HG02623 (cell line): ENCODE data around the gene GPI.

Source experiments
- ATAC-seq: cut with Tn5 transposase; IDR thresholded peaks from one replicate; pipeline ENCODE4 v1.9.1; 2021; ENCODE audit warnings: moderate library complexity; ENCODE audit not compliant: unreplicated experiment

GPI gene

DNA sequence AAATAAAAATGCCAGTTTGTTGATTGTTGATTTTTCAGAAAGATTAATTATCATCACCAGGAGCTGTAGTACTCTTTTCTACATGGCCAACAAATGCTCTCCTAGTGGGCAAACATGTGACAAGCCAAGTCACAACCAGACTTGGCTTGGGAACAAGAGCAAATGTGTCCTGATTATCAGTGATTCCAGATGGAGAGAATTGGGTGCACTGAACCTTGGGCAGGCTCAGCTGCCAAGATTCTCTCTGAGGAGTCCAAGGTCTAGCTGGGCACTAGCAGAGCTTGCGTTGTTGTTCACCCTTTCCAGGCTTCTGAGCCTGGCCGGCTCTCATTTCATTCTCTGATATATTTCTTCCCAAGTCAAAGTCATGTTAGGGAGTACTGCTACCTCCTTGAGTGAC lies 27.3 kb upstream of the GPI start:
- no peak for ATAC-seq

DNA sequence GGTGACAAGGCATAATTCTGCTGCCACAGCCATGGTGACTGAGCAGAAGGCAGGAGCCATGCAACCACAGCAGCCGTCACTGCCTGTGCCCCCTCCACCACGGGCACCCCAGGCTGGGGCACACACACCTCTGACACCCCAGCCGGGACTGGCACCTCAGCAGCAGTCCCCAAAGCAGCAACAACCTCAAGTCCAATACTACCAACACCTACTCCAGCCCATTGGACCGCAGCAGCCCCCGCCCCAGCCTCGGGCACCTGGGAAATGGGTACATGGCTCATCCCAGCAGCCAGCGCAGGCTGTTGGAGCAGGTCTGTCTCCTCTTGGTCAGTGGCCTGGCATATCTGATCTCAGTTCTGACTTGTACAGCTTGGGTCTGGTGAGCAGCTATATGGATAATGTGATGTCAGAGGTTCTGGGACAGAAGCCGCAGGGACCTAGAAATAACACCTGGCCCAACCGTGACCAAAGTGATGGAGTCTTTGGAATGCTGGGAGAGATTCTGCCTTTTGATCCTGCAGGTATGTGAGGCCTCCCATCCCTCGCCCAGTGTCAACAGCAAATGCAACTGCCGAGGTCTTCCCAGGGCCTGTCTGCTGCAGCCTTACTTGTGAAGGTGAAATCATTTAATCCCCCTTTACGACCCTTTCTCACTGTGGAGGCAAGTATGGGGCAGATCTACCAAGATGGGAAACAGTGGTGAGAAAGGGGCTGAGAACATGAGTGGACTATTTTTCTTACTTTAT lies 22.9 kb upstream of the GPI start:
- ATAC-seq = no peak

DNA sequence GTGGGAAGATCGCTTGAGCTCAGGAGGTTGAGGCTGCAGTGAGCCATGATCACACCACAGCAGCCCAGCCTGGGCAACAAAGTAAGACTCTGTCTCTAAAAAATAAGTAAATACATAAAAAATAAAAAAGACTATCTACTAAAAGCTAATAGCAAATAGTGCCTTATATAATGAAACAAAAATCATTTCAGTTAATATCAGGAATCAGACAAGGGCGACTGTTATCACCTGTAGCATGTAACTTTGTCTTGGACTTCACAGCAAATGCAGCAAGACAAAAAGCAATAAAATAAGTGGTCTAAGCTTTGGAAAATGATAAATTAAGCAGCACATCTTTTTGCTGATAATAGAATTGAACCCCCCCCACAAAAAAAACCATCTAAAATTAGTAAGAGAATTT lies 21.2 kb upstream of the GPI start:
- ATAC-seq = no peak

DNA sequence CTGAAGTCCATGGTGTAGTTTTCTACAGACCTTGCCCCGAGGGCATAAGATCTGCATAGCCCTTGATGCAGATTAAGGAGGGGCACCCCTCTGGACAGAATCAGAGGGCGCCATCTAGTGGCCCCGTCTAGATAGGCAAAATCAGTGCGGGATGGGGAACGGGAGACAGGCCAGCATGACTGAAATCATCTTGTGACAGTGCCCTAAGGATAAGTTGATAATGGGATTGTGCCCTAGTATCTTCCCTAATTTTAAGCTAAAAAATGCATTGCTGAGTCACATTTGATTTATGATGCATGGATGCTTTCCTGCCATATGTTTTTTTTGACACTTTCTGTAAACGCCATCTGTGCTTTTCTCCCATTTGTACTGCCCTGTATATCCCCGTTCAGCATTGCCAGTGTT lies 19.0 kb upstream of the GPI start:
- no peak for ATAC-seq

DNA sequence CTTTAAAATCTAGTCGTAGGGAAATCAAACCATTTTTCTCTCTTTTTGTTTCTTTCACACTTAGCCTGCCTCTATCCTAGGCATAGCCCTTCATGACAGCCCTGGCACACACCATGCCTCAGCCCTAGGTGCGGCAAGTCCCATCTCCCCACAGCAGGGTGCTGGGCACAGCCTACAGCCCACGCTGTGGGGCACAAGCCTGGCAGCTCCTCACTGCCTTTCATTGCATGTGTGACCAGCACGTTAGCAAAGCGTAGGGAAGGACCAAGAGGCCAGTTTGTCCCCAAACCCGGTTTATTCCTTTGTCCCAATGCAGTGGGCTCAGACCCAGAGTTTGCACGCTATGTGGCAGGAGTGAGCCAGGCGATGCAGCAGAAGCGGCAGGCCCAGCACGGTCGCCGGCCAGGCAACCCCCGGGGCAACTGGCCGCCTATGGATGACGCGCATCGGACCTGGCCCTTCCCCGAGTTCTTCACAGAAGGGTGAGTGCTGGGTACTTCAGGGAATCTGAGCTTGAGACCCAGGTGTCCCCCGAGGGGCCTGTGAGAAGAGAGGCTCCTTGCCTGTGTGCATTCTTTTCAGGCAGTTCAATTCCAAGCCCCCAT lies 17.3 kb upstream of the GPI start:
- ATAC-seq = no peak

DNA sequence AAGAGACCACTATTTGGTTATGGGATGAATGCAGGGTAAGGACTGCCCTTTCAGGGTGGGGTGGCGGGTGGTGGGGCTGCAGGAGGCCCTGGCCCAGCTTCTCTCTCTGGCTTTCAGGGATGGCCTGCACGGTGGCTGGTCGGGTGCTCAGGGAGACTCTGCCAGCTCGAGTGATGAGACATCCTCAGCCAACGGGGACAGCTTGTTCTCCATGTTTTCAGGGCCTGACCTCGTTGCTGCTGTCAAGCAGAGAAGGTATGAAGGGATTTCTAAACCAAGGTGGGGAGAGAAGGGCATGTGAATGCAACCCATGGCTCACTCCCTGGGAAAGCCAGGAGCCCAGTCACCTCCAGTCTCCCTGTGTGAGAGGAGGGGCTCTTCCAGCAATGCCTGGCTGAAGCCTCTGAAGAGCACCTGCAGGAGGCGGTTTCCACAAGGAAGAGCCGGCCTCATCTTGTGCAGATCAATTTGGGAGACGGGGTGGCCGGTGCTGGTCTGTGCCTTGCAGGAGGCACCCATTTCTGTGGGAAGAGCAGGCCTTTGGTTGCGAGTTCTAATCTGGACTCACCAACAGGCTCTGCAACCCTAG lies 16.0 kb upstream of the GPI start:
- no peak for ATAC-seq

DNA sequence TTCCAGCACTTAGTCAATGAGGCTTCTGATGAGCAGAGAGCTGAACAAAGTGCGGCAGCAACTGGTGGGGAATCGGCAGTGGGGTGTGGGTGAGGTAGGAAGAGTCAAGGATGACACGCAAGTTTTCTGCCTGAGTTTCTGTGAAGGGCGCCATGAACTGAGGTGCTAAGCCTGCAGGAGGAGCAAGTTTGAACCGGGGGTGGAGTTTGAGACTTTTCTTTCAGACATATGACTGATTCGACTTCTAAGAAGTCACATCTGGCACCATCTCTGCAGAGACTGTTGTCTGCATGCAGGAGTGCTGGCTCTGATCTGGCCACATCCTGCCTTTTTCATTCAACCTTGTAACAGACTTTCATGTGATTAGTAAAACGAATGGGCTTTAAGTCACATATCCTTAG lies 14.8 kb upstream of the GPI start:
- ATAC-seq = no peak

DNA sequence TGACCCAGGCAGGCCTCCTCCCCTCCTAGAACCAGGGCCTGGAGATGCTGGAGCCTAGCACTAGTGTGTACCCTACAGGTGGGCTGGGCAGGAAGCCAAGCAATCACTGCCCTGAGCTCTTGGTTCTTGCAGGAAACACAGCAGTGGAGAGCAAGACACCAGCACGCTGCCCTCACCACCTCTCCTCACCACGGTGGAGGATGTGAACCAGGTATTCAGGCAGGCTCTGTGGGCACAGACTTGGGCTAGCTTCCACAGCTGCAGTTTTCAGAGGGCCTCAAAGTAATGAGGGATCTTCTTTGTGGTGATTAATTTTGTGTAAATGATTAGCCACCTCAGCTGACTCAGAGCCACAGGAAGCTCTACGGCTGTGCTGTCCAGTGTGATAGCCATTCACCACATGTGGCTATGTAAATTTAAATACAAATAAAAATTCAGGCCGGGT lies 13.6 kb upstream of the GPI start:
- ATAC-seq = no peak

DNA sequence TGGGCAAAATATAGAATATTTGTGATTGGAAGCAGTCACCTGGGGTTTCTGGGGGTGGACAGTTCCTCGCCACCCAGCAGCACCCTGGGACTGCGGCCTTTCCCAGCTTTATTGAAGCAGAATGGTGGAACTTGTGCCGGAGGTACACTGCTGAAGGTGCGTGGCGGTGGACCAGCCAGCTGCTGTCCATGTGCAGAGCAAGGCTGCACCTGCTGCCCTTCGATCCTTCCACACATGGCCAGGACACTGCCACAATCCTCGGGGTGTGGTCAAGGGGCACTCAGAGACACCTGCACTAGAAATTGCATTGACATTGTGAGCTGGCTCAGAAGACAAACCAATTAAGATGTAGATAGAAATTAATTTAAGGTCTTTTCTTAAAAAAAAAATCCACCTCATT lies 11.4 kb upstream of the GPI start:
- no peak for ATAC-seq

DNA sequence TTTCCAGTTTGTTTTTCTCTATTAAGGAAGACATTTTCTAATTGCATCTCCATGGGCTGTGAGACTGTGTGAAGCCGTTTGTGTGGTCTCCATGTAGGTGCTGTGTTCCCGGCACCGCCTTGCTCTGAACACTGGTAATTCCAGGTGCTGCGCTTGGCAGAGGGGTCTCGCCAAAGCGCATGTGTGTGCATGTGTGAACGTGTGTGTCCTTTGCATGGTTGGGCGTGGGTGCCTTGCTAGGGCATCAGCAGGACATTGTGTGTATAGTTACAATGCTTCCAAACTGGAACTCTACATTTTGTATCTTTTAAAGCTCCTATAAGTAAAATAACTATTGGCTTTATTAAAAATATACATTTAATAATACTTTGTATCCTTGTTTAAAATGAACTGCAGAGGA lies 9.8 kb upstream of the GPI start:
- no peak for ATAC-seq

DNA sequence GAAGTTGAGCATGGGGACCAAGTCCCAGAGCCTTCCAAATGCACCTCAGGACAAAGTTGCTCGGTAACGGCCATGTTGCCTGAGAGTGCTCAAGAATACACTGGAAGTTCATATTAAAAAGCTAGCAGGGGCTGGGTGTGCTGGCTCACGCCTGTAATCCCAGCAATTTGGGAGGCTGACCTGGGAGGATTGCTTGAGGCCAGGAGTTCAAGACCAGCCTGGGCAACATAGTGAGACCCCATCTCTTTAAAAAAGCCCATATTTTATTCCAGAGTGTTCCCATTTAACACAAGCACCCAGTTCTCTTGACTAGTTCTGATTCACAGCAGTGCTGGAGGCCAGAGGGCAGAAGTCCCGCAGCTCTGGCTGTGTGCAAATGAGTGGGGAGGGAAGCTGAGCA lies 8.1 kb upstream of the GPI start:
- no peak for ATAC-seq

DNA sequence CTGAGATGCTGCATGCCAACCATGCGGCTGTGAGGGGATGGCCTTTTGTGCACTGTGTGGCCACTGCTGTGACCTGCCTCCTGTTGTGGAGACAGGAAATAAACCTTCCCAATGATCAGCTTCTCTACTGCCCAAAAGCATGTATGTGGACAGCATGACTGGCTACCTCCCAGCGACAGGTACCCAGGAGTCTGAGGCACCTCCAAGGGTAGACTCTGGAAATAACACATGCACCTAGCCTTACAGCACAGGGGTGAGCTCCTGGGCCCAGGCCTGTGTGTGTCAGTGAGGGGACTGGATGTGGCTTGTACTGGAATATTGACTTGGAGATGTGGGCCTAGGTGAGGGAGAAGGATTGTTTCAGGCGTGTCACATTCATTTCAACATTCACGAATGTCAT lies 7.6 kb upstream of the GPI start:
- ATAC-seq = no peak

DNA sequence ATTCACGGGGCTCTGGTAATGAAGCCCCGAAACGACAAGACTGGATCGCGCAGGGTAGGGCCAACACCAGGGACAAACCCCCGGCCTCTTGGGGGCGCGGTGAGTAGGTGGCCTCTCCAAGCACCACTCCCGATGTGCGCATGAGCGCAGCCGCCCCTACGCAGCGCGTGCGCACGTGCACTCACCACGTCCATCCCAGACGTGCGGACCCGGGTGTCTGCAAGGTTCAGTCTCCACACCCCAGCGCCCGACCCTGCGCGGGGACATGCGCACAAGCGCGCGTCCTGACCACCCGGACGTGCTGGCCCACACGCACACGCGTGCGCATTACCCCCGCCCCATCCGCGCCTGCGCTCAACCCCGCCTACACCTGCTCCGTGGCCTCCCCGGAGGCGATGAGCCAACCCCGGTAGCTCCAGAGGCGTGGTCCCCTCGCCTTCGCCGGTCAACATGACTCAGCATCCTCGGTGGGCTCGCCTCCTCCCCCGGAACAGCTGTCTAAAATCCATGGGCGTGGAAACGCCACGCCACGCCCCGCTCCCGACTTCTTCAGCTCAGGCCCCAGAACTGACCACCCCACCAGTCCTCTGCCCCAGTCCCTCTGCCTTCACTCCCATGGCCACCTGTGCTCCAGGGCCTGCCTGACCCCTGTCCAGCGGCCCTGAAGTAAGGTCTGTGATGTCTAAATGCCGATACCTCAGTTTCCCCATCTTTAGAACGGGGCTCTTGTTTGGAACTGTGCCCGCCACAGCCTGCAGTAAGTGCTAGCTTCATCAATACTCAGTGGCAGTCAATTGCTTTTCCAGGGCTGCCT lies 5.6 kb upstream of the GPI start:
- ATAC-seq = peak; percentile 87

DNA sequence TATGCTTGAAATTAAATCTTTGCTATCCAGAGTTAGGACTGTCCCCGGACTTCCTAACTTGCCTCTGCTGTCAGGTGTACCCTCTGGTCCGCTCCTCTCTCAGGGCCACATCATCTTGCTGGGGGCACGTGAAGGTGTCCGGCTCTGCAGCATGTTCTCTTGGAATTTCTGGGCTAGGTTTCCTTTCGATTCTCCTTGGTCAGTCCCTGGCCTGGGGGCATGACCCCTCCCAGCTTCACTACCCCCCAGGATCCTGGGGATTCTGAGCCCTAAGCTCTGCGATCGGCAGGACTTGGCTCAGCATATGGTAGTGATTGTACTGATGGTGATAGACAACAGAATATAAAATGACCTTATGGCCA lies 5.1 kb upstream of the GPI start:
- ATAC-seq = no peak

DNA sequence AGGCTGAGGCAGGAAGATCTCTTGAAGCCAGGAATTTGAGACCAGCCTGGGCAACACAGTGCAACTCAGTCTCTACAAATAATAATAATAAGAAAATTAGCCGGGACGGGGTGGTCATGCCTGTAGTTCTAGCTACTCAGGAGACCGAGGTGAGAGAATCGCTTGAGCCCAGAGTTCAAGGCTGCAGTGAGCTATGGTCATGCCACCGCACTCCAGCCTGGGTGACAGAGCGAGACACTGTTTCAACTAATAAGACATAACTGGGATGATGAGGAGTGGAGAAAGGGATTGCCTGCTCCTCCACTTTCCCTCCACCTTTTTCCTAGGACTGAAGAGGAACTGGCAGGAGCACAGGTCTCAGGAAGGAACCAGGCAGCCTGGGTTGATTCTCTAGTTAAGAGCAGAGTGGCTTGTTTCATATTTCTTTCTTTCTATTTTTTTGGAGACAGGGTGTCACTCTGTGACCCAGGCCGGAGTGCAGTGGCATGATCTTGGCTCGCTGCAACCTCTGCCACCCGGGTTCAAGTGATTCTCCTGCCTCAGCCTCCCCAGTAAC lies 4.6 kb upstream of the GPI start:
- no peak for ATAC-seq

DNA sequence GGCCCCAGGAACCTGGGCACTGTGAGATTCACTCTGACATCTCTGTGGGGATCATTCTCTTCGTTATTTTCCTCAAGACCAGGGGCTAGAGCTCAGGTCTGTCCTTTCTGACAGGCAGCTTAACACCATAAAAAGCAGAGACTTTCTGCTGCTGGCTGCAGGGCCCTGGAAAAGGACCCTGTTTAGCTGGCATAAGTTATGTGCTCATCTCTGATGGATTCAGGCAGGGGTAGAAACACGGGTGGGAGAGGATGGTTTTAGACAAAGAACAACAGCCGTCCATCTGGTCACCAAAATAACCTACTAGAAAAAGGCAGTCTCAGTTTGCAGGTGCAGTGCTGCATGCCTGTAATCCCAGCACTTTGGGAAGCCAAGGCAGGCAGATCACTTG lies 2.3 kb upstream of the GPI start:
- no peak for ATAC-seq

DNA sequence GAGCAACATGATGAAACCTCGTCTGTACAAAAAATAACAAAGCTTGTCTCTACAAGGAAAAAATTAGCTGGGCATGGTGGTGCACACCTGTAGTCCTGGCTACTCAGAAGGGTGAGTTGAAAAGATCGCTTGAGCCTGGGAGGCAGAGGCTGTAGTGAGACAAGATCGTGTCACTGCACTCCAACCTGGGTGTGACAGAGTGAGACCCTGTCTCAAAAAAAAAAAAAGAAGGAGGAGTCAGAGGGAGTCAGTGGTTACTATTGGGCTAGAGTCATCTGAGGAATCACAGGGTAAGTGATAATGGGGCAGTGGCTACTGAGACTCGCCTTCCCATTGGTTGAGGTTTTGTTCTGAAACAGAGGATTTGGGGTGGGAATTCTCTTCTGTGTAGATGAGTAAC lies 1.9 kb upstream of the GPI start:
- ATAC-seq = no peak

DNA sequence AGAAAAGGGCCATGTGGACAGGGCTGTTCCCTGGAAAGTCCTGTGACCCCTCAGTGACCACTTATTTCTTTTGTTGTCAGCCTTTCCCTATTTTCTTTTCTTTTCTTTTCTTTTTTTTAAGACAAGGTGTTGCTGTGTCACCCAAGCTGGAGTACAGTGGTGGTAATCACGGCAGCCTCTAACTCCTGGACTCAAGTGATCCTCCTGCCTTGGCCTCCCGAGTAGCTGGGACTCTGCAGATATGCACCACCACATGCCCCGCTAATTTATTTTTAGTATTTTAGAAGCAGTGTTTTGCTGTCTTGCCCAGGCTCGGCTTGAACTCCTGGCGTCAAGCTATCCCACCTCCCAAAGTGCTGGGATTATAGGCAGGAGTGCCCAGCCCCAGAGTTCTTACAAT lies 1.1 kb upstream of the GPI start:
- no peak for ATAC-seq

DNA sequence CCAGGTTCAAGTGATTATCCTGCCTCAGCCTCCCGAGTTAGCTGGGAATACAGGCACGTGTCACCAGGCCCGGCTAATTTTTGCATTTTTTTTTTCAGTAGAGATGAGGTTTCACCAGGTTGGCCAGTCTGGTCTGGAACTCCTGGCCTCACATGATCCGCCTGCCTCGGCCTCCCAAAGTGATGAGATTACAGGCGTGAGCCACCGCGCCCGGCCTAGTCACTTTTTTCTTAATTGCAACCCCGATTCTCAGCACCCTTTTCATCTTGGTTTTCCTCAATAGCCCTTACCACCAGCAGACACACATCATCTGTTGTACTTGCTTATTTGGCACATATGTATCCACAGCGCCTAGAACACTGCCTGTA lies 550 bp upstream of the GPI start:
- no peak for ATAC-seq

DNA sequence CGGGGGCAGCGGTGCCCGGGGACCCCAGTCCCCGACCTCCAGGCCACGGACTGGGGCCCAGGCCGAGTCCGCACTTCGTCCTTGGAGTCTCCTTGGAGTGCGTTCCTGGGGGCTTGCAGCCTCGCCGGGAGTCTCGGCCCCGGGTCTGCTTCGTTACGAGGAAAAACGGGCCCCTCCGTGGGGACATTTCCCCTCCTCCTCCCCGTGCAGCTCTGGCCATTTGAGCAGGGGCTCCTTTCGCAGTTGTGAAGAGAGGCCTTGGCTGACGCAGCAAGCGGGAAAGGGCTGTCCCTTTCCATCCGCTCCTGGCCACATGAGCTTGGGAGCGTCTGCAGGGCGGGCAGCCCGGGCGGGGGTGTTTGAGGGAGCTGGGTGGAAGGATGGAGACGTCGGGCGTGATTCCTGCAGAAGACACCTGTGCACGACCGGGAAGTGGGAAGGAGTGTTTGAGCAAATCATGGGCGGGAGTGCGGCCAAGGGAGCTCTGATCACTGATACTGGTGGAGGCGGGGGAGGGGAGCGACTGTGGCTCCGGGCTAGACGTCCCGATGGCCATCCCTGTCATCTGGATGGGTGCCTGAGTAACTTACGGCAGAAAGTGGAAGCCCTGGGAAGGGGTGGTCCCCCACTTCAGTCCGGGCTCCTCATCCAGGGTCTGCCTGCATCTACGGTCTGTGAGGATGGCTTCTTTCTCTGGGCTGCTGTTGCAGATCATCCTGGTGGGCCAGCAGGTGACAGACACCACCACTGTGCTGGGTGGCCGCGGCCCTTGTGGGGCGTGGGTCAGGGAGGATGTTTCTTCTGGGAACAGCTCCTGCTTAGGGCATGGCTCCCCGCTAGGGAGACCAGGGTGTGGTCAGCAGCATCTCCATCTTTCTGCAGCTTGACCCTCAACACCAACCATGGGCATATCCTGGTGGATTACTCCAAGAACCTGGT lies 736 bp downstream of the GPI start:
- ATAC-seq = no peak
